GM21423 (cell line): ENCODE measurements around the gene MRPS7.
A peak's percentile ranks its signal among the peaks of the same experiment; 100 is the strongest.

Experiments used
- ATAC-seq: cut with Tn5 transposase; IDR thresholded peaks from one replicate; pipeline ENCODE4 v1.9.1; 2021; ENCODE audit warnings: mild to moderate bottlenecking, moderate library complexity; ENCODE audit not compliant: unreplicated experiment

Gene MRPS7

GRCh38 chr17:75307957-75308731 lies 46.5 kb downstream of the MRPS7 start:
- no peak for ATAC-seq

GRCh38 chr17:75308732-75309629 lies 47.3 kb downstream of the MRPS7 start:
- ATAC-seq, result no peak

DNA sequence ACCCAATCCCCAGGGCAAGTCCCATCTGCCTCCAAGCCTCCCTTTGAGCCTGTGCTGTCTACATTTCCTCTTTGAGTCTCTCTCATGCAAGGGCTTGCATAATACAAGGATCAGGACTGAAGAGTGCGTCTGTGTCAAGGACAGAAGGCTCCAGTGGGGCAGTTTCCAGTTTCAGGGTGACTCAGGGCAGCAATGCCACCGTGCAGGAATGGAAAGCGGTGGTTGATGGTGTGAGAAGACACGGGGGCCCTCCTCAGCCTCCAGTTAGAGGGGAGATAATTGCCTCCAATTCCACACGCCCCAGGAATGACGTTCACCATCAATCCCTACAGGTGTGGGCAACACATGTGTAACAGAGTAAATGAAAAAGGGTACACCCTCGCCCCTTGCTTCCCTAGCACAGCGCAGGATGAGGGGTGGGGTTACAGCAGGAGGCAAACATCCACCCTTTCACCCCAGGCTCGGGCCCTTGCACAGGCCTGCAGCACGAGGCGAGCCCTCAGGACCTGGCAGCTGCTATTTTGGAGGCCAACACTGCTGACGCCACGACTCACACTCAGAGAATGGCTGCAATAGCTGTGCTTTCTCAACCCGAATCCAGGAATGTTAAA lies 52.4 kb downstream of the MRPS7 start:
- peak; percentile 45 for ATAC-seq

DNA sequence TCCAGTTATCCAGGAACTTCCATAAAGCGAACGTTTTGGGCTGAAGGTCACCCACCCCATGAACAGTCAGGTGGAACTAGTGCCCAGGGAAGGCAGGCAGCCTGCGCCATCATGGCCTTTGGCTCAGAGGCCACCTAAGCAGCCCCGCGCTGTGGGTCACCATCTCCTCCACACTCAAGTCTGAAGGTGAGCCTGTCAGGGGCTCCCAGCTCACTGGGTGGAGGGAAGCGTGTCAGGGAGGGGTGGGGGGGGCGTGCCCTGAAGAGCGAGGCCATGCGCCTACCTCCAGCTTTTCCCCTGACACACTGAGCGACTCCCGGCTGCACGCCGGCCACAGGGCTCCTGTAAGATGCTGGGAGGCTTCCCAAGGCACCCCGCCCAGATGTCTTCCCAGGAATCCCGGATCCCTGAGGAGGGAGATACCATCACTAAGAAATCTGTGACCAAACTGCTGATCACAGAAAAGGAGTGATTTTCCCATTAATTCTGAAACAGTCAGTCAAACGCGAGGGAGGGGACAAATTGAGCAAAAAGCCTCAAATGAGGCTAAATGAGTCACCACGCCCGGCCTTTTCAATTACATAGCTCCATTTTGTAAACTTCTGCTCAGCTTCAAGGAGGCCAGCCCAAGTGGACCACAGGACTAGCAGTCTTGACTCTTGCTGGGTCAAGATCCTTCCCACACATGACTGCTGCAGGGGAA lies 54.0 kb downstream of the MRPS7 start:
- ATAC-seq, result no peak
